ENCODE results near the gene MPV17L.
"Not testable (repeated sequence)": the region's sequence is repeated elsewhere in the genome, so short reads cannot be mapped to it uniquely, and the experiment has no call there.

MPV17L gene

GRCh38 chr16:15452246-15452855, 56.8 kb downstream of the MPV17L start:
- no peak for DNase-seq (ENCODE audit: low read depth)

GRCh38 chr16:15453296-15453695, 57.7 kb downstream of the MPV17L start:
- DNase-seq (ENCODE audit: low read depth) = not testable (repeated sequence)

DNA sequence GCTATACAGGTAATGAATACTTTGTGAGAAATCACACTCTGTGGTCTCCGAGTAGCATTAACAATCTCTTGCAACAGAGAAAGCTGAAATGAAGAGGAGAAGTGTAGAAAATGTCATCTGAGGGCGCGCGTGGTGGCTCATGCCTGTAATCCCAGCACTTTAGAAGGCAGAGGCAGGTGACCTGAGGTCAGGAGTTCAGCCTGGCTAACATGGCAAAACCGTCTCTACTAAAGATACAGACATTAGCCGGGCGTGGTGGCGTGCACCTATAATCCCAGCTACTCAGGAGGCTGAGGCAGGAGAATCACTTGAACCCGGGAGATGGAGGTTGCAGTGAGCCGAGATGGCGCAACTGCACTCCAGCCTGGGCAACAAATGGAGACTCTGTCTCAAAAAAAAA, 59.4 kb downstream of the MPV17L start:
- not testable (repeated sequence) for DNase-seq (ENCODE audit: low read depth)

DNA sequence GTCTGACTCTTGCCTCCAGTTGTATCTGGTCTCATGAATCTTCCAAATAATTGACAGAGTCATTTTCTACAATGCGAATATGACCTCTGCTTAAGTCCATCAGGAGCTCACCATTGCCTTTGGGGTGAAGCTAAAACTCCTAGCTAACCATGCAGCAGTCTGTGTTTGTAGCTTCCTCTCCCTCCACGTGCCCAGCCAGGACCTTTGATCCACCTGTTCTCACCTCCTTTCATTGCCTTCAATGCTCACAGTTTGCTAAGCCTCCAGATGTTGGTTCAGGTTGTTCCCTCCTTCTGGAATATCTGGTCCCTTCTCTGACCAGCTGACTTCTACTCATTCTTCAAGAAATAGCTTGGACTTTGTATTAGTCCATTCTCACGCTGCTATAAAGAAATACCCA, 61.8 kb downstream of the MPV17L start:
- DNase-seq (ENCODE audit: low read depth) = no peak

- DNase-seq (ENCODE audit: low read depth) = no peak
These were observed 62.4 kb downstream of the MPV17L start for GRCh38 chr16:15457958-15458357.

DNA sequence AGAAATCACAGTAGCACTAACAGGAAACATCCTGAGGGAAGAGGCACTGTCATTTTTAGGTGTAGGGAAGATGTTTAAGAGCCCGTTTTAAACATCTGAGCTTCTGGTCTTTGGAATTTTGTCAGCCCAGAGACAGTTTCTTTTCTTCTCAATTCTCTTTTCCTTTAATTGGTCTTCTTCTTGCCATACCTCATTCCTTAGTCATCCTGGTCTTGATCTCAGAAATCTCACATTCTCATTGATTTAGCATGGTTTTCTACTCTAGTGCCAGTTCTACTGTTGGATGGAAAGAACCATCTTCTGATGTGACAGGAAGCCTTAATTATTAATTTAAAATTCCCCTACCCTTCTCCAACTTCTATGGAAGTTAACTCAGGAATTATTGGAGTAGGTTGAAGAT, 64.2 kb downstream of the MPV17L start:
- DNase-seq (ENCODE audit: low read depth) = no peak

GRCh38 chr16:15460601-15461000, 65.0 kb downstream of the MPV17L start:
- no peak for DNase-seq (ENCODE audit: low read depth)

GRCh38 chr16:15461376-15461775, 65.8 kb downstream of the MPV17L start:
- no peak for DNase-seq (ENCODE audit: low read depth)
